Brain microvascular endothelial cell (primary cell): ENCODE data around the gene RTP4.

Experiments used
- DNase-seq: peaks from one replicate; pipeline ENCODE4 v3.0.0-alpha.2; 2020
- H3K27ac ChIP-seq: fragments of 250-450 bp; sonication (Bioruptor Pico); 2 replicates; pipeline ENCODE4 v1.5.1; 2020; ENCODE audit warnings: mild to moderate bottlenecking, moderate library complexity
- H3K27me3 ChIP-seq: fragments of 250-450 bp; sonication (Bioruptor Pico); replicated peaks from 2 replicates; pipeline ENCODE4 v1.5.1; 2020; ENCODE audit warnings: mild to moderate bottlenecking
- H3K36me3 ChIP-seq: fragments of 250-450 bp; sonication (Bioruptor Pico); replicated peaks from 2 replicates; pipeline ENCODE4 v1.5.1; 2020; ENCODE audit warnings: mild to moderate bottlenecking
- H3K4me3 ChIP-seq: 2 replicates; pipeline ENCODE4 v1.5.1; 2011; ENCODE audit warnings: low read depth, mild to moderate bottlenecking, control low read depth, low read length, moderate library complexity
- in situ Hi-C: cut with HindIII; loops from 2 replicates; pipeline ENCODE4 v1.10.0; 2017; ENCODE audit warnings: low sequenced_read_pairs, low pct_ligation_motif_present
- TF ChIP-seq, protein P1 (sequence below): IDR thresholded peaks from 2 replicates; pipeline ENCODE4 v1.5.1; 2011; ENCODE audit warnings: low read depth, mild to moderate bottlenecking, moderate library complexity, low read length, control low read depth, inconsistent platforms; ENCODE audit errors: missing control alignments

Gene RTP4

GRCh38 chr3:187340578-187340977 lies 27.6 kb upstream of the RTP4 start:
- Histone ChIP-seq H3K36me3 (no peaks in the 10 kb centered on the region), H3K4me3 (no peak overlapping the region), H3K27ac (no peak overlapping the region), H3K27me3 (no peaks in the 10 kb centered on the region)
- in situ Hi-C loops: no loop called here
- no peak for DNase-seq
- TF ChIP-seq, protein P1, sequence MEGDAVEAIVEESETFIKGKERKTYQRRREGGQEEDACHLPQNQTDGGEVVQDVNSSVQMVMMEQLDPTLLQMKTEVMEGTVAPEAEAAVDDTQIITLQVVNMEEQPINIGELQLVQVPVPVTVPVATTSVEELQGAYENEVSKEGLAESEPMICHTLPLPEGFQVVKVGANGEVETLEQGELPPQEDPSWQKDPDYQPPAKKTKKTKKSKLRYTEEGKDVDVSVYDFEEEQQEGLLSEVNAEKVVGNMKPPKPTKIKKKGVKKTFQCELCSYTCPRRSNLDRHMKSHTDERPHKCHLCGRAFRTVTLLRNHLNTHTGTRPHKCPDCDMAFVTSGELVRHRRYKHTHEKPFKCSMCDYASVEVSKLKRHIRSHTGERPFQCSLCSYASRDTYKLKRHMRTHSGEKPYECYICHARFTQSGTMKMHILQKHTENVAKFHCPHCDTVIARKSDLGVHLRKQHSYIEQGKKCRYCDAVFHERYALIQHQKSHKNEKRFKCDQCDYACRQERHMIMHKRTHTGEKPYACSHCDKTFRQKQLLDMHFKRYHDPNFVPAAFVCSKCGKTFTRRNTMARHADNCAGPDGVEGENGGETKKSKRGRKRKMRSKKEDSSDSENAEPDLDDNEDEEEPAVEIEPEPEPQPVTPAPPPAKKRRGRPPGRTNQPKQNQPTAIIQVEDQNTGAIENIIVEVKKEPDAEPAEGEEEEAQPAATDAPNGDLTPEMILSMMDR: no peak

GRCh38 chr3:187342255-187342654 lies 25.9 kb upstream of the RTP4 start:
- TF ChIP-seq, protein P1: no peak
- H3K27me3 ChIP-seq: no peaks in the 10 kb centered on the region
- no peak for DNase-seq
- no peaks in the 10 kb centered on the region for H3K36me3 ChIP-seq
- no peak overlapping the region for H3K27ac ChIP-seq
- H3K4me3 ChIP-seq: no peak overlapping the region
- in situ Hi-C loops: no loop called here

GRCh38 chr3:187343670-187344069 lies 24.5 kb upstream of the RTP4 start:
- Histone ChIP-seq H3K36me3 (no peaks in the 10 kb centered on the region), H3K27ac (no peak overlapping the region), H3K27me3 (no peaks in the 10 kb centered on the region), H3K4me3 (no peak overlapping the region)
- DNase-seq: no peak
- in situ Hi-C loops: no loop called here
- TF ChIP-seq, protein P1: no peak

DNA sequence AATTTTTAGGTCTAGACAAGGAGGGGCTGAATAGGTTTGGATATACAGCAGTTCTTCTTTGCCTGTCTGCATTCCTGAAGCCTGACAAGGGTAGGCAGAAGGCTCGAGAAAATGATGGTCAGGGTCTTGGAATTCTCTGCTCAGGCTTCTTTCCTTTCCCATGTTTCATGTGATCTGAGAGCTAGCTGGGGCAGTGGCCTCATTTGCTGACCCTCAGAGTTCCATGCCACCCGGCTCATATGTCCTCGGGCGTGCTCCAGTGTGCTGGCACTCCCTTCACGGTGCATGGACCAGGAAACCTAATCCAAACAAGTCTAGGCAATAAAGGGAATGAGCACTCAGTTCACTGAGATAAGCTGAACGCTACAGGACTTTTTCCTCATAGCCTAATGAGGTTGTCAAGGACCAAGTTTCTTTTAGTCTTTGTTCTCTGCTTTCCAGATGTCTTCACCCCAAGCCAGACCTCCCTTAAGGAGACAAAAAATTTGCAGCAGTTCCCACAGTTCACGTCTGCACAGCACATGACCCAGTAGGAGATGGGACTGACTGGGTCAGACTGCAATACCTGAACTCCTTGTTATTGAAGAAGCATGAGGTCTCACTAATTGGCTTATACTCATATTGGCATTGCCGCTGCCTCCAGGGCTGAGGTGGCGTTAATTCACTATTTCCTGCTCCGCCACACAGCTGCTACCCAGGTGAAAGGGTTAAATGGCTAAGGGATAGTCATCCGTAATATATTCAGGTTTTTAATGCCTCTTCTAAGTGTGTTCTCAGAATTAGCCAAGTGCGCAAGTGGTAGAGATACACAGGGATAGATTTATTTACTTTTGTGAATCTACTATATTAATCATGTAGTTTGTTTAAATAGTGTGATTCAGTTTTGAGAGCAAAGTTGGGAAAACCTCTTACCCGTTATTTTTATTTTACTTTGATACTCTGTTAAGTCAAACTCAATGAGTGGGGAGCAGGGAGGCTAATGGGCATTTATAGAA lies 15.3 kb upstream of the RTP4 start:
- Histone ChIP-seq H3K27ac (no peak overlapping the region), H3K36me3 (no peaks in the 10 kb centered on the region), H3K27me3 (no peaks in the 10 kb centered on the region), H3K4me3 (no peak overlapping the region)
- in situ Hi-C loops: no loop called here
- DNase-seq: peak; percentile 22
- TF ChIP-seq, protein P1: no peak

GRCh38 chr3:187358068-187358467 lies 10.1 kb upstream of the RTP4 start:
- no peak overlapping the region for H3K4me3 ChIP-seq
- H3K27ac ChIP-seq: no peak overlapping the region
- no peak for DNase-seq
- TF ChIP-seq, protein P1: no peak
- in situ Hi-C loops: no loop called here
- no peaks in the 10 kb centered on the region for H3K27me3 ChIP-seq
- H3K36me3 ChIP-seq: no peaks in the 10 kb centered on the region
